GM23248 (cell line): Measurements from ENCODE around the gene ASB10.

Source experiments
- EZH2 ChIP-seq: fragments of 200-600 bp; sonication (generic); IDR thresholded peaks from 2 replicates; pipeline ENCODE4 v1.6.1; 2018; ENCODE audit warnings: antibody characterized with exemption, mild to moderate bottlenecking; ENCODE audit not compliant: insufficient read depth, poor library complexity, severe bottlenecking
- EZH2phosphoT487 ChIP-seq: fragments of 200-600 bp; sonication (generic); IDR thresholded peaks from 2 replicates; pipeline ENCODE4 v1.6.1; 2018; ENCODE audit warnings: antibody characterized with exemption, moderate library complexity, mild to moderate bottlenecking, low read depth; ENCODE audit not compliant: insufficient read depth

DNA sequence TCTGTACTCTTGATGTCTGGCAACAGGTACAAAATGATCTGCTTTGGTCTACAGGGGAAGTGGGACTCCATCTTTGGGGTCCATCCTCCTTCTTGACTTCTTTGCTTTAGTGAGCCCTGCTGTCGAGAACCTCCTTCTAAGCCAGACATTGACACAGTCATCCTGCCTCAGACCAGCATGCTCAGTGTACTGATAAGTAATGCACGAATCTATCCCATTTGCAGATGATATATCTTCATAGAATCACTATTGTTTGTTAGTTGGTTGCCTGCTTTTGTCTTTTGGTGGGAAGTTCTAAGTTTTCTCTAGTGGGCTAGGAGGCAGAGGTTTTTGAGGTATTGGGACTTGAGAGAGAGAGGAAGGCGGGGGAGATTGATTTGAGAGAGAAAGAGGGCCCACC is 14.3 kb upstream of the ASB10 start:
- TF ChIP-seq EZH2 (no peak), EZH2phosphoT487 (no peak)
